ENCODE data around the gene MED4.

MED4 gene

GRCh38 chr13:48094781-48095502 lies at the start of gene MED4:
MED4 (minus strand) TSS chr13:48095104; CDS start chr13:48095078, 26 bp downstream.
- peak; percentile 97 for DNase-seq (ENCODE audit: low read depth)

- DNase-seq (ENCODE audit: low read depth) = no peak
Measured at GRCh38 chr13:48144413-48145035, 49.6 kb upstream of the MED4 start.

- DNase-seq (ENCODE audit: low read depth) = no peak
Measured at GRCh38 chr13:48142436-48142835, 47.5 kb upstream of the MED4 start.

- no peak for DNase-seq (ENCODE audit: low read depth)
Measured at GRCh38 chr13:48138270-48138669, 43.4 kb upstream of the MED4 start.

GRCh38 chr13:48132961-48133360 lies 38.1 kb upstream of the MED4 start:
- no peak for DNase-seq (ENCODE audit: low read depth)

- no peak for DNase-seq (ENCODE audit: low read depth)
Measured at GRCh38 chr13:48131533-48131932, 36.6 kb upstream of the MED4 start.

GRCh38 chr13:48126944-48127830 lies 32.3 kb upstream of the MED4 start:
- peak; percentile 2 for DNase-seq (ENCODE audit: low read depth)

GRCh38 chr13:48125794-48126228 lies 30.9 kb upstream of the MED4 start:
- DNase-seq (ENCODE audit: low read depth) = no peak

GRCh38 chr13:48123812-48124211 lies 28.9 kb upstream of the MED4 start:
- DNase-seq (ENCODE audit: low read depth) = no peak

GRCh38 chr13:48121733-48122132 lies 26.8 kb upstream of the MED4 start:
- DNase-seq (ENCODE audit: low read depth) = no peak

- no peak for DNase-seq (ENCODE audit: low read depth)
Measured at GRCh38 chr13:48120241-48120640, 25.3 kb upstream of the MED4 start.

GRCh38 chr13:48118030-48118429 lies 23.1 kb upstream of the MED4 start:
- no peak for DNase-seq (ENCODE audit: low read depth)

- no peak for DNase-seq (ENCODE audit: low read depth)
Measured at GRCh38 chr13:48116808-48117207, 21.9 kb upstream of the MED4 start.

- DNase-seq (ENCODE audit: low read depth) = no peak
Measured at GRCh38 chr13:48113756-48114130, 18.8 kb upstream of the MED4 start.

GRCh38 chr13:48112896-48113755 lies 18.2 kb upstream of the MED4 start:
- DNase-seq (ENCODE audit: low read depth) = no peak

- DNase-seq (ENCODE audit: low read depth) = no peak
Measured at GRCh38 chr13:48110931-48111721, 16.2 kb upstream of the MED4 start.

GRCh38 chr13:48110132-48110868 lies 15.4 kb upstream of the MED4 start:
- no peak for DNase-seq (ENCODE audit: low read depth)

GRCh38 chr13:48108106-48108505 lies 13.2 kb upstream of the MED4 start:
- no peak for DNase-seq (ENCODE audit: low read depth)

GRCh38 chr13:48097793-48098192 lies 2.9 kb upstream of the MED4 start:
- DNase-seq (ENCODE audit: low read depth) = no peak

GRCh38 chr13:48096670-48097069 lies 1.8 kb upstream of the MED4 start:
- no peak for DNase-seq (ENCODE audit: low read depth)
